ENCODE results near the gene RIPPLY2. TPM values are rescaled to one million over a fixed set of nuclear protein-coding genes. Genes with fewer than 3 reads are reported as not detected.
A peak's percentile ranks its signal among the peaks of the same experiment; 100 is the strongest.
"Not testable (repeated sequence)": the region's sequence is repeated elsewhere in the genome, so short reads cannot be mapped to it uniquely, and the experiment has no call there.

The RIPPLY2 gene, protein sequence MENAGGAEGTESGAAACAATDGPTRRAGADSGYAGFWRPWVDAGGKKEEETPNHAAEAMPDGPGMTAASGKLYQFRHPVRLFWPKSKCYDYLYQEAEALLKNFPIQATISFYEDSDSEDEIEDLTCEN
- not detected for polyA plus RNA-seq (2013, experiment 1 of 2)
- polyA plus RNA-seq (2013, experiment 2 of 2): not detected

DNA sequence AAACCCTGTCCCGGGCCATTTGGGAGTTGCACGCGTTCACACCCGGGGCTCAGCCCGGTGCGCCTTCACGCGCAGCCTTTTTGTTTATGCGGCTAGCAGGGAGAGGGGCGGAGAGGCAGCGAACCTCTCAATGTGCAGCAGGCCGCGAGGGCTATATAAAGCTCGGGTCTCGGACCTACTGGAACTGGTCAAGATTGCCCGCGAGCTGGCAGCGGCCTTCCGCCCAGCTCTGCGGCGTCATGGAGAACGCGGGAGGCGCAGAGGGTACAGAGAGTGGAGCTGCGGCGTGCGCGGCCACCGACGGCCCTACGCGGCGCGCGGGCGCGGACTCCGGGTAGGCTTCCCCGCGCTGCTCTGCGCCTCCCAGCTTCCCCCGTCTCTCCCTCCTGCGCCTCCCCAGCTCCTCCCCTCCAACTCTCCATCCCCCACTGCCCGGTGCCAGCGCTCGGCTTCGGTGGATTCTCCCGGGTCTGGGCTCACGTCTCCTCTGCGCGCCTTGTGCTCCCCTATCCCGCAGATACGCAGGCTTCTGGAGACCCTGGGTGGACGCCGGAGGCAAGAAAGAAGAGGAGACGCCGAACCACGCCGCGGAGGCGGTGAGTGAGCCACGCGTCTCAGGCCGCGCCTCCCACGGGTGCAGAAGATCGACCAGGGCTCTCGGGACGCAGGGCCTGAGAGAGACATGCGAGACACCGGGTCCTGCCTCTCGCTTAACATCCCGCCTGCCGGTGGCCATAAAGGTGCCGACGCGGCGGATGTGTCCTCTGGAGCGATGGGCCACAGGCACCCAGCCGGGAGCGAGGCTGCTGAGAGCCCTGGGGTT, at the start of gene RIPPLY2:
TSS of gene RIPPLY2 (plus strand) at position 183 of the 823 bp plus-strand sequence. CDS start at position 240, 57 bp downstream.
- H3K27ac ChIP-seq (ENCODE audit: low read depth, low read length, severe bottlenecking): no peak within 1 kb of the TSS
- H3K9me3 ChIP-seq (ENCODE audit: control insufficient read depth, low read length): no peaks in the 10 kb centered on the region
- H3K36me3 ChIP-seq (ENCODE audit: control insufficient read depth, insufficient read depth, low read length): no peaks in the 10 kb centered on the region
- no peaks in the 10 kb centered on the region for H3K4me1 ChIP-seq (ENCODE audit: control insufficient read depth, insufficient read depth, low read length, poor library complexity, severe bottlenecking)
- WGBS, 2 experiments (ENCODE audit: insufficient coverage in 2 of 2): 0 to 1% methylated on average over 62 to 71 of the region's 81 CpGs
- H3K4me3 ChIP-seq (ENCODE audit: extremely low read depth, insufficient read depth, low read length, poor library complexity, severe bottlenecking): peak within 1 kb of the TSS; percentile 40

DNA sequence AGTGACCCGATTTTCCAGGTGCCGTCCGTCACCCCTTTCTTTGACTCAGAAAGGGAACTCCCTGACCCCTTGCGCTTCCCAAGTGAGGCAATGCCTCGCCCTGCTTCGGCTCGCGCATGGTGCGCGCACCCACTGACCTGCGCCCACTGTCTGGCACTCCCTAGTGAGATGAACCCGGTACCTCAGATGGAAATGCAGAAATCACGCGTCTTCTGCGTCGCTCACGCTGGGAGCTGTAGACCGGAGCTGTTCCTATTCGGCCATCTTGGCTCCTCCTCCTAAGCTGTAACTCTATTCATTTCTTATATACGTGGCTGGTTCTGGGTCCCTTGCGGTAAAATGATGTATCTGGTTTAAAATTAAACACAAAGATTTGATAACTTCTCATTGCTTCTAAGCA, 49.7 kb upstream of the RIPPLY2 start:
- not testable (repeated sequence) for H3K4me1 ChIP-seq (ENCODE audit: control insufficient read depth, insufficient read depth, low read length, poor library complexity, severe bottlenecking); H3K4me3 ChIP-seq (ENCODE audit: extremely low read depth, insufficient read depth, low read length, poor library complexity, severe bottlenecking); H3K36me3 ChIP-seq (ENCODE audit: control insufficient read depth, insufficient read depth, low read length); H3K27ac ChIP-seq (ENCODE audit: low read depth, low read length, severe bottlenecking); H3K9me3 ChIP-seq (ENCODE audit: control insufficient read depth, low read length)
- WGBS, 2 experiments (ENCODE audit: insufficient coverage in 2 of 2): 80% methylated on average over 1 of the region's 21 CpGs; no CpG with 5 or more reads in 1 of the 2 experiments

DNA sequence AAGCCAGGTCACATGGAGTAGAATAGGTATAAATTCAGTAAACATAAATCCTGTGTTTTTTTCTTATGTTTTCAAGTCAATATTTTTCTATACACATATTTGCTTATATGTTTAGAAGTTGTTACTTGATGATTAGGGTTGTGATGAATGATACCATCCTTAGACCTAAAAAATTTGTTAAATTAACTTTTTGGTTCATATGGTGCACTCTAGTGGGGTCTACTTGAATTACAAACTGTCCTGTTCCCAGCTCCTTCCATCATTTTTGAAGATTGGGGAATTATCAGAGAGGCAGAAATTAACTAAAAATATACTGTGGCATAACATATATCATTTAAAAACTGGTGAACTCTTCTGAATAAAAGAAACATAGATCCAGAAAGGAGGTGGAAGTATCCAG, 48.3 kb upstream of the RIPPLY2 start:
- H3K4me1 ChIP-seq (ENCODE audit: control insufficient read depth, insufficient read depth, low read length, poor library complexity, severe bottlenecking): no peaks in the 10 kb centered on the region
- no peak overlapping the region for H3K4me3 ChIP-seq (ENCODE audit: extremely low read depth, insufficient read depth, low read length, poor library complexity, severe bottlenecking)
- no peak overlapping the region for H3K27ac ChIP-seq (ENCODE audit: low read depth, low read length, severe bottlenecking)
- H3K36me3 ChIP-seq (ENCODE audit: control insufficient read depth, insufficient read depth, low read length): no peaks in the 10 kb centered on the region
- no peaks in the 10 kb centered on the region for H3K9me3 ChIP-seq (ENCODE audit: control insufficient read depth, low read length)

DNA sequence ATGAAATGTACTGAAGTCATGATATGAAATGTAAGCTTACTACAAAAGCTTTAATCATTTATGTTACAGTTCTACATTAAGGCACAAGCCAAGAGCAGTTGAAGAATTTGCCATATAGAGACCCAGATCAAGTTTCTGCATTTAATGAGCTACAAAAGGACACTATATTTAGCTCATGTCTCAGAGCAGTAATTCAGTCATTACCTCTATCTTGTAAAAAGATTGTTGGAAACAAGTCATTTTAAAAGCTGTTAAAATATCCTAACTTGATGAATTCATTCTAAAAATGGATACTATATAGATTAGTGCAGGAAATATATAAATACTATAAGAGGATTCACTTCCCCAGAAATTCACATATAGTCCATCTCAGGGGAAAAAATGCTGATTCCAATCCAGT, 45.2 kb upstream of the RIPPLY2 start:
- H3K36me3 ChIP-seq (ENCODE audit: control insufficient read depth, insufficient read depth, low read length): no peaks in the 10 kb centered on the region
- H3K9me3 ChIP-seq (ENCODE audit: control insufficient read depth, low read length): no peaks in the 10 kb centered on the region
- no peaks in the 10 kb centered on the region for H3K4me1 ChIP-seq (ENCODE audit: control insufficient read depth, insufficient read depth, low read length, poor library complexity, severe bottlenecking)
- H3K27ac ChIP-seq (ENCODE audit: low read depth, low read length, severe bottlenecking): no peak overlapping the region
- H3K4me3 ChIP-seq (ENCODE audit: extremely low read depth, insufficient read depth, low read length, poor library complexity, severe bottlenecking): no peak overlapping the region

DNA sequence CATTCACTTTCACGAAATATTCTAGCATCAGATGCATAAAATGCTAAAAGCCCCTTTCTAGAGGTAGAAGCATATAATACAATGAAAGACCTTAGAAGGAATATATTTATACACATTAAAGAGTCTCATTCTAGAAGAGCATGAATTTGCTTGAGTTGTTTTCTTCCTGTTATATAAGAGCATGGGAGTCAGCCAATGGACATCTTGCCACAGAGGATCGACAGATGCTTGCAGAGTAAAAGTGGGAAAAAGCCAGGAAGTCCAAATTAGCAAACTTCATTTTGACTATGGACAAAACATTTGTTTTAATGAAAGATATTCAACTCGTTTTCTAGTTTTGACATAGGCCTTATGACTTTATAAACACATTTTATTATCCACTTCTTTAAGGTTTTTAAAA, 44.2 kb upstream of the RIPPLY2 start:
- Histone ChIP-seq H3K4me3 (ENCODE audit: extremely low read depth, insufficient read depth, low read length, poor library complexity, severe bottlenecking) (no peak overlapping the region), H3K4me1 (ENCODE audit: control insufficient read depth, insufficient read depth, low read length, poor library complexity, severe bottlenecking) (no peaks in the 10 kb centered on the region), H3K36me3 (ENCODE audit: control insufficient read depth, insufficient read depth, low read length) (no peaks in the 10 kb centered on the region), H3K27ac (ENCODE audit: low read depth, low read length, severe bottlenecking) (no peak overlapping the region), H3K9me3 (ENCODE audit: control insufficient read depth, low read length) (no peaks in the 10 kb centered on the region)
- WGBS, 2 experiments (ENCODE audit: insufficient coverage in 2 of 2): 83% methylated on average over 1 of the region's 3 CpGs; no CpG with 5 or more reads in 1 of the 2 experiments

DNA sequence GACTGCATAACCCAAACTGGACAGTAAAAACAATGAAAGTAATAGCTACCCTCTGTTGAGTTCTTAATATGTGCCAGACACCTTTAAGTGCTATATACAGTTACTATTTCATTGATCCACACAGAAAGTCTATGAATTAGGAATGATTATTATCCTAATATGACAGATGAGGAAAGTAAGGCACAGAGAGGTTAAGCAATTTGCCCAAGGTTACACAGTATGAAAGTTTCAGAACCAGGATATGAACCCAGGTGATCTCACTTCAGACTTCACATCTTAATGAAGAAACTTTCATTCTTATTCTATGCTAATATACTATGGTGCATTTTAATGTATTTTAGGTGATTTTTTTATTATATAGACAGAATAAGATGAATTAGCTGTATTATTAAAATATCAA, 40.6 kb upstream of the RIPPLY2 start:
- Histone ChIP-seq H3K36me3 (ENCODE audit: control insufficient read depth, insufficient read depth, low read length) (no peaks in the 10 kb centered on the region), H3K9me3 (ENCODE audit: control insufficient read depth, low read length) (no peaks in the 10 kb centered on the region), H3K4me3 (ENCODE audit: extremely low read depth, insufficient read depth, low read length, poor library complexity, severe bottlenecking) (no peak overlapping the region), H3K27ac (ENCODE audit: low read depth, low read length, severe bottlenecking) (no peak overlapping the region), H3K4me1 (ENCODE audit: control insufficient read depth, insufficient read depth, low read length, poor library complexity, severe bottlenecking) (peaks cover 15% of the 10 kb centered on the region)

DNA sequence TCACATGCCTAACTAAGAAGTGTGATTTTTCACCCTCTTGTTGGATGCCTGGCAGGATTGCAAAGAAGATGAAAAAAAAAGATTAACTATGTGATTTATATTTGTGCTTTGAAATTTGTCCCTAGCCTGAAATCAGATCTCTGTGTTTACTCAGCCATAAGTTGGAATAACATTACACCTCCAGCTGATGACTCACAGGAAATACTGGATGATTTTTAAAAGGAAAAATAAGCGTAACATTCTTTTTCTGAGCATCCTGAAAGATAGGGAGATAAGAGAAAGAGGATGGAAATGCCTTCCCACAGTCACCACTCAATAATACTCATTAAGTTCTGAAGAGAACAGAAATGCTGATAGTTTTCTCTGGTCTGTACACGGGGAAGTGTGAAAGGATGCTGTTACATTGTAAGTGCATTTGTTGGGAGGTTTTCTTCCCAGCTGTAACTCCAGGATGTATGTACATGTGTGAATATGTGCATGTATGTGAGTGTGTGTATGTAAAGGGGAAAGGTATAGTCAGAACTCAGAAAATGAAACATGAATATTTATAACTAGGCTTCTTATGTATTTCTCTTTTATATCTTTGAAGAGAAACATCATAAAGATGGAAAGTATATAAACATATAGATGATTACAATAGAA, 37.4 kb upstream of the RIPPLY2 start:
- Histone ChIP-seq H3K4me3 (ENCODE audit: extremely low read depth, insufficient read depth, low read length, poor library complexity, severe bottlenecking) (no peak overlapping the region), H3K4me1 (ENCODE audit: control insufficient read depth, insufficient read depth, low read length, poor library complexity, severe bottlenecking) (peaks cover 15% of the 10 kb centered on the region), H3K9me3 (ENCODE audit: control insufficient read depth, low read length) (no peaks in the 10 kb centered on the region), H3K27ac (ENCODE audit: low read depth, low read length, severe bottlenecking) (peak overlapping the region; percentile 37), H3K36me3 (ENCODE audit: control insufficient read depth, insufficient read depth, low read length) (no peaks in the 10 kb centered on the region)
- 40% methylated on average over 1 of the region's 2 CpGs; no CpG with 5 or more reads in 1 of the 2 experiments for WGBS, 2 experiments (ENCODE audit: insufficient coverage in 2 of 2)

DNA sequence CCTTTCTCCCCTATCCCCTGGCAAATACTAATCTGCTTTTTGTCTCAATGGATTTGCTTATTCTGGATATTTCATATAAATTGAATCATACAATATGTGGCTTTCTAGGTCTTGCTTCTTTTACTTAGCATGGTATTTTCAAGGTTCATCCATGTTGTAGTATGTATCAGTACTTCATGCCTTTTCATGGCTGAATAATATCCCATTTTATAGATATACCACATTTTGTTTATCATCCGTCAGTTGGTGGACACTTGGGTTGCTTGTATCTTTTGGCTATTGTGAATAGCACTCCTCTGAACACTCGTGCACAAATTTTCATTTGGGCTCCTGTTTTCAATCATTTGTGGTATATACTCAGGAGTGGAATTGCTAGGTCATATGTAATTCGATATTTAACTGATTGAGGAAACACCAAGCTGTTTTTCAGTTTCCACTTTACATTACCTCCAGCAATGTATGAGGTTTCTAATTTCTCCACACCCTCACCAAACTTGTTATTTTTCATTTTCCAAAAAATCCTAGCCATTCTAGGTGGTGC, 30.5 kb upstream of the RIPPLY2 start:
- H3K4me3 ChIP-seq (ENCODE audit: extremely low read depth, insufficient read depth, low read length, poor library complexity, severe bottlenecking): no peak overlapping the region
- no peak overlapping the region for H3K27ac ChIP-seq (ENCODE audit: low read depth, low read length, severe bottlenecking)
- H3K4me1 ChIP-seq (ENCODE audit: control insufficient read depth, insufficient read depth, low read length, poor library complexity, severe bottlenecking): peaks cover 12% of the 10 kb centered on the region
- peaks cover 7% of the 10 kb centered on the region for H3K9me3 ChIP-seq (ENCODE audit: control insufficient read depth, low read length)
- 100% methylated on average over 1 of the region's 3 CpGs; no CpG with 5 or more reads in 1 of the 2 experiments for WGBS, 2 experiments (ENCODE audit: insufficient coverage in 2 of 2)
- H3K36me3 ChIP-seq (ENCODE audit: control insufficient read depth, insufficient read depth, low read length): no peaks in the 10 kb centered on the region

DNA sequence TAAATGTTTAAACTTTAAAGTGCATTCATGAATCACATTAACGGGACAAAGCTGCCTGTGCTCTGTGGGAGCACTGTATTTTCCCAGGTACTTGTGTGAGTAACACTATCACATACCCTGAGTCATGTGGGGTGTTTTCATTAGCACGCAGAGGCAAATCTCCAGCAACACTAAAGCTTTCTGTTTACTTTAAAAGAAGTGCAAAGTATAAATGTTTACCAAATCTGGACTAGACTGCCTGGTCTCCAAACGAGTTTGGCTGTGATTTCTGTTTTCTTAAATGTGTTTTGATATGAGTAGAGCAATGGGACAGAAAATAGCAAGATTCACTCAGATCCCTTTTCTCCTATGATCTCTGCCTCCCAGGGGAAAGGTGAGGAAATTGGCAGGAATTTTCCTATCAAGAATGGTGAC, 28.8 kb upstream of the RIPPLY2 start:
- no peaks in the 10 kb centered on the region for H3K36me3 ChIP-seq (ENCODE audit: control insufficient read depth, insufficient read depth, low read length)
- peak overlapping the region; percentile 62 for H3K27ac ChIP-seq (ENCODE audit: low read depth, low read length, severe bottlenecking)
- H3K4me1 ChIP-seq (ENCODE audit: control insufficient read depth, insufficient read depth, low read length, poor library complexity, severe bottlenecking): peaks cover 12% of the 10 kb centered on the region
- H3K9me3 ChIP-seq (ENCODE audit: control insufficient read depth, low read length): peaks cover 7% of the 10 kb centered on the region
- 50 to 60% methylated on average over 1 of the region's 3 CpGs for WGBS, 2 experiments (ENCODE audit: insufficient coverage in 2 of 2)
- H3K4me3 ChIP-seq (ENCODE audit: extremely low read depth, insufficient read depth, low read length, poor library complexity, severe bottlenecking): no peak overlapping the region

DNA sequence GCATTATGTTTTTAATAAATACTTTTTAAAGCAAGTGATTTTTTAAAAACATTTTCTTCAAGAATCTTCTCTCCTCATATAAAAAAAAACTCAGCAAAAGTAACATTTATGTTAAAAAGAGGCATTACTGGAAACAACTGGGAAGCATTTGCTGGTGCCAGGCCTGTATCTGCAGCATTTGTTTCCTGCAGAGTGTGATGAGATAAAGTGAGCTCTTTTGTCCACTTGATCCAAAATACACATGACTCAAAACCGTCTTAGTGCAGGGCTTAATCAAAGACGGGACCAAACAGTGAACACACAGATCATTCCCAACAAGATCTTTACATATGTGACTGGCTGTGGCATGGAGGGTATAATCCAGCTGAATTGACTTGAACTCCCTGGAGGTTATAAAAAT, 28.3 kb upstream of the RIPPLY2 start:
- H3K27ac ChIP-seq (ENCODE audit: low read depth, low read length, severe bottlenecking): peak overlapping the region; percentile 62
- H3K4me1 ChIP-seq (ENCODE audit: control insufficient read depth, insufficient read depth, low read length, poor library complexity, severe bottlenecking): peaks cover 12% of the 10 kb centered on the region
- no peak overlapping the region for H3K4me3 ChIP-seq (ENCODE audit: extremely low read depth, insufficient read depth, low read length, poor library complexity, severe bottlenecking)
- WGBS, 2 experiments (ENCODE audit: insufficient coverage in 2 of 2): no CpG with 5 or more reads among the region's 2 CpGs
- H3K36me3 ChIP-seq (ENCODE audit: control insufficient read depth, insufficient read depth, low read length): no peaks in the 10 kb centered on the region
- peaks cover 7% of the 10 kb centered on the region for H3K9me3 ChIP-seq (ENCODE audit: control insufficient read depth, low read length)
